ENCODE results near the gene TCFL5.

TCFL5 gene

GRCh38 chr20:62804627-62805154 lies 56.9 kb downstream of the TCFL5 start, which contains the start of gene OGFR:
Gene OGFR, plus strand, starts transcription at chr20:62804835. Its CDS starts 25 bp downstream, at chr20:62804860.
- DNase-seq (ENCODE audit: low read depth, low spot score): no peak
- Histone ChIP-seq H3K9ac (ENCODE audit: insufficient read length, low read depth) (peak within 1 kb of the TSS; percentile 96), H3K36me3 (ENCODE audit: insufficient read depth, insufficient read length, low read length) (peaks cover 60% of the 10 kb centered on the region), H3K4me1 (ENCODE audit: insufficient read depth, insufficient read length) (peaks cover 23% of the 10 kb centered on the region), H3K9me3 (ENCODE audit: insufficient read depth, low read length) (no peaks in the 10 kb centered on the region), H3K4me3 (ENCODE audit: insufficient read length, low read depth) (peak within 1 kb of the TSS; percentile 94), H3K27me3 (ENCODE audit: insufficient read depth, insufficient read length) (peaks cover 10% of the 10 kb centered on the region)
- TF ChIP-seq YY1 (IDR thresholded peaks at IDR 0.05; ENCODE audit: insufficient read depth, insufficient read length) (no peak), SUZ12 (IDR thresholded peaks at IDR 0.05; ENCODE audit: extremely low read depth, insufficient read depth, insufficient read length) (no peak), ZNF274 (IDR thresholded peaks at IDR 0.05; ENCODE audit: low read depth, low read length) (no peak)

DNA sequence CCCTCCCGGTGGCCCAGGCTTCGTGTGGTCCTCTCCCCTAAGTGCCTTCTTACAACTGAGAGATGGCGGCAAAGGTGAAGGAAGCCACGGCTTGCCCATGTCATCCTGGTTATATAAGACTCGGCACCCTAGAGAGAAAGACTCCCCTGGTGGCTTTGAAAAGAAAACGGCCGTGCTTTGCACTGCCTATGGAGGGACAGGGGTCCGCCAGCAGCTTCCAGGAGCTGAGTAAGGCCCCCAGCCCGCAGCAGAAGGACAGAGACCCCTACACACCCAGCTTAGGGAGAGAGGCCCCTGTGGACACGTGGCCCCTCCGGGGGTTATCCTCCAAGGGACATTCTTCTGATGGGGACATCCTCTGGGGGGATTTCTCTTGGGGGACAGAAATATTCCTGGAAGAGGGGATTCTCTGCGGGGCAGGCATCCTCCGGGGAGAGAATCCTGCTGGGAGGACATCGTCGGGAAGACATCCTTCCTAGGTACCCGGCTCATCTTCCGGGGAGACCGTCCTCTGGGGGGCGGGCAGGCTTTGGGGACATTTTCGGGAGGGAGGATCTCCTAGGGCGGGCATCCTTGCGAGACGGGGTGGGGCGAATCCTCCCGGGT lies 57.5 kb downstream of the TCFL5 start:
- peak overlapping the region; percentile 56 for H3K9ac ChIP-seq (ENCODE audit: insufficient read length, low read depth)

GRCh38 chr20:62802026-62802712 lies 59.5 kb downstream of the TCFL5 start:
- Histone ChIP-seq H3K9ac (ENCODE audit: insufficient read length, low read depth) (no peak overlapping the region), H3K27me3 (ENCODE audit: insufficient read depth, insufficient read length) (peaks cover 10% of the 10 kb centered on the region), H3K9me3 (ENCODE audit: insufficient read depth, low read length) (no peaks in the 10 kb centered on the region), H3K36me3 (ENCODE audit: insufficient read depth, insufficient read length, low read length) (peaks cover 62% of the 10 kb centered on the region), H3K4me1 (ENCODE audit: insufficient read depth, insufficient read length) (peaks cover 23% of the 10 kb centered on the region), H3K4me3 (ENCODE audit: insufficient read length, low read depth) (no peak overlapping the region)
- no peak for DNase-seq (ENCODE audit: low read depth, low spot score)
- TF ChIP-seq YY1 (IDR thresholded peaks at IDR 0.05; ENCODE audit: insufficient read depth, insufficient read length): no peak
- TF ChIP-seq SUZ12 (IDR thresholded peaks at IDR 0.05; ENCODE audit: extremely low read depth, insufficient read depth, insufficient read length): no peak
- no peak for TF ChIP-seq ZNF274 (IDR thresholded peaks at IDR 0.05; ENCODE audit: low read depth, low read length)

More for the DNA sequence above, 57.5 kb downstream of the TCFL5 start:
- H3K9me3 ChIP-seq (ENCODE audit: insufficient read depth, low read length): no peaks in the 10 kb centered on the region
- H3K27me3 ChIP-seq (ENCODE audit: insufficient read depth, insufficient read length): peaks cover 10% of the 10 kb centered on the region
- H3K4me3 ChIP-seq (ENCODE audit: insufficient read length, low read depth): peak overlapping the region; percentile 8
- peaks cover 23% of the 10 kb centered on the region for H3K4me1 ChIP-seq (ENCODE audit: insufficient read depth, insufficient read length)
- peaks cover 60% of the 10 kb centered on the region for H3K36me3 ChIP-seq (ENCODE audit: insufficient read depth, insufficient read length, low read length)
- no peak for DNase-seq (ENCODE audit: low read depth, low spot score)
- TF ChIP-seq SUZ12 (IDR thresholded peaks at IDR 0.05; ENCODE audit: extremely low read depth, insufficient read depth, insufficient read length) (no peak), ZNF274 (IDR thresholded peaks at IDR 0.05; ENCODE audit: low read depth, low read length) (no peak), YY1 (IDR thresholded peaks at IDR 0.05; ENCODE audit: insufficient read depth, insufficient read length) (no peak)

DNA sequence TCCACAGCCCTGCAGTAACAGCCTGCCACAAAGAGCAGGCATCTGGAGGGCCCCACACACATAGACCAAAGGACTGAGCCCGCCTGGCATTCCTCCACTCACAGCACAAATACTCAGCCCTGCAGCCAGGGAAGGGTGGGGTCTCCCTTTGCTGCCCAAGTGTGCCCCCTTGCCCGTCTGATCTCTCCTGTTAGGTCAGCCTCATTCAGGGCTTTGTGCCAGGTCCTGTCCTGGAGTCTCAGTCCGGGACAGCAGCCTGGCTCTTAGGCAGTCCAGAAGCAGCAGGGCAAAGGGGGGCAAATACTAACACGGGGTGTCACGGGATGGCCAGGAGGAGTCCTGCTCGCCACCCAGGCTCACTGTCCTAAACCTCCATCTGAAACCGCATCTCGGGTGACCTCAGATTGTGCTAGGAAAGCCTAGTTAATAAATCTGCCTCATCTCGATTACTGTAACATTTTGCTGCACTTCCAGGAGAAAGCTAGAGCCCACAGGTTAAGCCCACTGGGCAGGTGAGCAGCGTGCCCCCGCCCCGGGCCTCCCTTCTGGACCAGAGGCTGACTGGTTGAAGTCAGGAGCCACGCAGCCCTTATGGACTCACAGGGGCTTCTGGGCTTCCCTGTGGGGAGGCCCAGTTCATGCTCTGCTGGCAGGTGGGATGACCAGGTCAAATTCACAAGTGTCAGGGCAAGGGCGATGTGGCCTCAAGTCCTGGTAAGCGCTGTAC lies 60.2 kb downstream of the TCFL5 start:
- Histone ChIP-seq H3K4me1 (ENCODE audit: insufficient read depth, insufficient read length) (peaks cover 23% of the 10 kb centered on the region), H3K4me3 (ENCODE audit: insufficient read length, low read depth) (no peak overlapping the region), H3K36me3 (ENCODE audit: insufficient read depth, insufficient read length, low read length) (peaks cover 57% of the 10 kb centered on the region), H3K9me3 (ENCODE audit: insufficient read depth, low read length) (no peaks in the 10 kb centered on the region), H3K27me3 (ENCODE audit: insufficient read depth, insufficient read length) (peaks cover 10% of the 10 kb centered on the region), H3K9ac (ENCODE audit: insufficient read length, low read depth) (no peak overlapping the region)
- no peak for DNase-seq (ENCODE audit: low read depth, low spot score)
- TF ChIP-seq SUZ12 (IDR thresholded peaks at IDR 0.05; ENCODE audit: extremely low read depth, insufficient read depth, insufficient read length) (no peak), YY1 (IDR thresholded peaks at IDR 0.05; ENCODE audit: insufficient read depth, insufficient read length) (no peak), ZNF274 (IDR thresholded peaks at IDR 0.05; ENCODE audit: low read depth, low read length) (no peak)

DNA sequence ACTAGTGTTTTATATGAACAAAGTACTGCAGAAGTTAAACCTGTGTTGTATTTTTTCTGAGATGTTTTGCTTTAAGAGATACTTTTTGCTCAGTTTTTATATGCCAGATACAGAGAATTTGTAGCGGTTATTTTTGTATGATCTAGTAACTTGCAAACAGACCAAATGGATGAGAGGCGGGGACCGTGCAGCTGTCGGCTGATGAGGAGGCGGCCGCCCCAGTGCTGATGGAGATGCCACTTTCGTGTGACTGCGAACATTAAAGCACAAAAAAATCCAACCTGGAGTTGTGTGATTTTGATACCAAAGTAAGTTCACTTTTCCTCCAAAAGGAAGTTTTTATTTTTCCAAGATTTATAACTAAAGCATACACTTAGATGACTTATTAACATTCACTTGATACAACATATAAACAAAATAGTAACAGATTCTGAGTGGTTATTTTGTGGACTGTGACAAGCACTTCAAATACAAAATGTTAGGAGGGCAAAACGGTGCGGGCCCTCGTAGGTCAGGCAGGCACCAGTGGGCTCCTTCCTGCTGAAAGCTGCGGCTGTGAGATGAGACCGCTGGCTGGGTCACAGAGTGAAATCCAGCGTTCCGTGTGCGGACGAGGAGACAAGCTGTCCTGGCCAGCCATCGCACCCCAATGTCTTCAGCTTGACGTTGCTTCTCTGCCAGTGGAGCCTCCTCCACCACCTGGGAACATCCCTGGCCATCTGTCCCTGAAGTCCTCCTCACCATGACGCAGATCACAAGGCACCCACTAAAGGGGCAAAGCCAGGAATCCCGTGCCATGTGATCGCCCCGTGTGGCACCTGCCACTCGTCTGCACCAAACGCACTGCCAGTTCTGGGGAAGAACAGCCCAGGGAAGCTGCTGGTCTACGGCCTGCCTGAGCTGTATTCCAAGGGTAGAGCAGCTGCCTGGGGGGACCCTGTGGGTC lies 61.0 kb downstream of the TCFL5 start:
- no peak overlapping the region for H3K9ac ChIP-seq (ENCODE audit: insufficient read length, low read depth)
- no peak overlapping the region for H3K4me3 ChIP-seq (ENCODE audit: insufficient read length, low read depth)
- DNase-seq (ENCODE audit: low read depth, low spot score): no peak
- TF ChIP-seq YY1 (IDR thresholded peaks at IDR 0.05; ENCODE audit: insufficient read depth, insufficient read length) (no peak), SUZ12 (IDR thresholded peaks at IDR 0.05; ENCODE audit: extremely low read depth, insufficient read depth, insufficient read length) (no peak), ZNF274 (IDR thresholded peaks at IDR 0.05; ENCODE audit: low read depth, low read length) (no peak)
- H3K9me3 ChIP-seq (ENCODE audit: insufficient read depth, low read length): no peaks in the 10 kb centered on the region
- H3K27me3 ChIP-seq (ENCODE audit: insufficient read depth, insufficient read length): peaks cover 10% of the 10 kb centered on the region
- peaks cover 17% of the 10 kb centered on the region for H3K4me1 ChIP-seq (ENCODE audit: insufficient read depth, insufficient read length)
- peaks cover 51% of the 10 kb centered on the region for H3K36me3 ChIP-seq (ENCODE audit: insufficient read depth, insufficient read length, low read length)

DNA sequence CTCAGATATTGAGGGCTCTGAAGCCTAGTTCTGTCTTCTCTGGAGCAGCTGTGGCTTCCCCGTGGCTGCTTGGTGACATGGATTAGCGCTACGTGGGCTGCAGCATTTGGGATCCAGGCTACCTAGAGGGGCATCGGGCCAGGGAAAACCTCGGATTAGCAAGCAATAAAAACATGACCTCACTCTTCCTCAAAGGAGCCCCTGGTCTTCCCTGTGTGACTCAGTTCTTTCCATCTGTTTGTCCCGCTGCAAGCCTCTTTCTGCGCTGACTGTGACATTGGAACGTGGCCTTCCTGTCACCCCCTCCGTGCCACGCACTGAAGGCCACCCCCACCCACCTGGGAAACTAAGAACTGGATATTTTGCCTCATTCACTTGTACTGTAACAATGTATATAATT lies 61.7 kb downstream of the TCFL5 start:
- Histone ChIP-seq H3K9me3 (ENCODE audit: insufficient read depth, low read length) (no peaks in the 10 kb centered on the region), H3K4me3 (ENCODE audit: insufficient read length, low read depth) (no peak overlapping the region), H3K27me3 (ENCODE audit: insufficient read depth, insufficient read length) (peaks cover 10% of the 10 kb centered on the region), H3K9ac (ENCODE audit: insufficient read length, low read depth) (no peak overlapping the region), H3K4me1 (ENCODE audit: insufficient read depth, insufficient read length) (peaks cover 16% of the 10 kb centered on the region), H3K36me3 (ENCODE audit: insufficient read depth, insufficient read length, low read length) (peaks cover 51% of the 10 kb centered on the region)
- no peak for DNase-seq (ENCODE audit: low read depth, low spot score)
- TF ChIP-seq YY1 (IDR thresholded peaks at IDR 0.05; ENCODE audit: insufficient read depth, insufficient read length): no peak
- TF ChIP-seq SUZ12 (IDR thresholded peaks at IDR 0.05; ENCODE audit: extremely low read depth, insufficient read depth, insufficient read length): no peak
- TF ChIP-seq ZNF274 (IDR thresholded peaks at IDR 0.05; ENCODE audit: low read depth, low read length): no peak
